Colon (tissue), 2 donors: ENCODE data around the gene TTC32.
"Not testable (repeated sequence)": the region's sequence is repeated elsewhere in the genome, so short reads cannot be mapped to it uniquely, and the experiment has no call there.

Source experiments
- FAIRE-seq: peaks from 2 replicates; lab custom pipeline; 2012; peaks lifted over from hg19 to GRCh38; lab: Jason Lieb, UNC
- donor health status: control.
- donor health status: control.

Gene TTC32

GRCh38 chr2:19899985-19900930 is 1.5 kb downstream of the TTC32 start:
- FAIRE-seq = no peak

GRCh38 chr2:19898592-19899329 is 3.0 kb downstream of the TTC32 start:
- FAIRE-seq = no peak

- FAIRE-seq = no peak
Measured at GRCh38 chr2:19897623-19898245, 4.0 kb downstream of the TTC32 start.

- no peak for FAIRE-seq
Measured at GRCh38 chr2:19895535-19895934, 6.2 kb downstream of the TTC32 start.

GRCh38 chr2:19894134-19894792 is 7.5 kb downstream of the TTC32 start:
- no peak for FAIRE-seq

- FAIRE-seq = no peak
Measured at GRCh38 chr2:19893520-19894133, 8.2 kb downstream of the TTC32 start.

GRCh38 chr2:19891971-19892370 is 9.8 kb downstream of the TTC32 start:
- not testable (repeated sequence) for FAIRE-seq

GRCh38 chr2:19890104-19890503 is 11.7 kb downstream of the TTC32 start:
- no peak for FAIRE-seq

- FAIRE-seq = no peak
Measured at GRCh38 chr2:19888831-19889230, 13.0 kb downstream of the TTC32 start.

- FAIRE-seq = no peak
Measured at GRCh38 chr2:19887510-19887909, 14.3 kb downstream of the TTC32 start.

- FAIRE-seq = no peak
Measured at GRCh38 chr2:19886261-19886660, 15.5 kb downstream of the TTC32 start.

GRCh38 chr2:19885791-19886190 is 16.0 kb downstream of the TTC32 start:
- FAIRE-seq = no peak

- FAIRE-seq = no peak
Measured at GRCh38 chr2:19883971-19884720, 17.6 kb downstream of the TTC32 start.

- no peak for FAIRE-seq
Measured at GRCh38 chr2:19883486-19883885, 18.3 kb downstream of the TTC32 start.

GRCh38 chr2:19882286-19882685 is 19.5 kb downstream of the TTC32 start:
- no peak for FAIRE-seq

- FAIRE-seq = no peak
Measured at GRCh38 chr2:19881908-19882265, 19.9 kb downstream of the TTC32 start.

- FAIRE-seq = no peak
Measured at GRCh38 chr2:19881221-19881907, 20.4 kb downstream of the TTC32 start.

GRCh38 chr2:19880191-19880590 is 21.6 kb downstream of the TTC32 start:
- not testable (repeated sequence) for FAIRE-seq

- no peak for FAIRE-seq
Measured at GRCh38 chr2:19879120-19879519, 22.7 kb downstream of the TTC32 start.

GRCh38 chr2:19878268-19879046 is 23.3 kb downstream of the TTC32 start:
- FAIRE-seq = no peak
